Neural crest cell (in vitro differentiated cells): ENCODE results near the gene TIE1. TPM values are rescaled to one million over a fixed set of nuclear protein-coding genes. Genes with fewer than 3 reads are reported as not detected.
A peak's percentile ranks its signal among the peaks of the same experiment; 100 is the strongest.

Experiments used
- DNase-seq: peaks from one replicate; pipeline ENCODE4 v3.0.0; 2021; ENCODE audit warnings: low read depth, mixed read lengths, low spot score
- H3K27ac Mint-ChIP-seq: one replicate; pipeline ENCODE4 v1.8.0; 2021; ENCODE audit warnings: mild to moderate bottlenecking, mixed read lengths; ENCODE audit not compliant: unreplicated experiment
- H3K27me3 Mint-ChIP-seq: 2 replicates; pipeline ENCODE4 v1.8.0; 2021; ENCODE audit warnings: low read depth, mild to moderate bottlenecking, mixed read lengths
- H3K36me3 Mint-ChIP-seq: 2 replicates; pipeline ENCODE4 v1.8.0; 2021; ENCODE audit warnings: low read depth, mild to moderate bottlenecking, mixed read lengths
- H3K4me1 Mint-ChIP-seq: 2 replicates; pipeline ENCODE4 v1.8.0; 2021; ENCODE audit warnings: mixed read lengths
- H3K4me3 Mint-ChIP-seq: one replicate; pipeline ENCODE4 v1.8.0; 2021; ENCODE audit warnings: mild to moderate bottlenecking, mixed read lengths
- H3K9me3 Mint-ChIP-seq: 2 replicates; pipeline ENCODE4 v1.8.0; 2021; ENCODE audit warnings: mixed read lengths
- total RNA-seq: library from RNA; stranded (reverse); gene quantifications from 2 replicates; pipeline ENCODE4 v1.2.1, GENCODE V29; 2021
- TF ChIP-seq, protein P1 (sequence below): fragments of 200-600 bp; sonication (generic); conservative IDR thresholded peaks from 2 replicates; pipeline ENCODE4 v1.5.0; 2021; ENCODE audit warnings: antibody characterized with exemption, mild to moderate bottlenecking

The TIE1 gene
- total RNA-seq, 1 donor from 2014 or later, result 2.2 TPM

GRCh38 chr1:43304314-43304681 is 3.5 kb downstream of the TIE1 start:
- Mint-ChIP-seq H3K27ac (peak overlapping the region; percentile 81), H3K36me3 (no peaks in the 10 kb centered on the region), H3K9me3 (no peaks in the 10 kb centered on the region), H3K4me1 (peaks cover 26% of the 10 kb centered on the region), H3K27me3 (no peaks in the 10 kb centered on the region), H3K4me3 (no peak overlapping the region)
- DNase-seq, result no peak
- TF ChIP-seq, protein P1, sequence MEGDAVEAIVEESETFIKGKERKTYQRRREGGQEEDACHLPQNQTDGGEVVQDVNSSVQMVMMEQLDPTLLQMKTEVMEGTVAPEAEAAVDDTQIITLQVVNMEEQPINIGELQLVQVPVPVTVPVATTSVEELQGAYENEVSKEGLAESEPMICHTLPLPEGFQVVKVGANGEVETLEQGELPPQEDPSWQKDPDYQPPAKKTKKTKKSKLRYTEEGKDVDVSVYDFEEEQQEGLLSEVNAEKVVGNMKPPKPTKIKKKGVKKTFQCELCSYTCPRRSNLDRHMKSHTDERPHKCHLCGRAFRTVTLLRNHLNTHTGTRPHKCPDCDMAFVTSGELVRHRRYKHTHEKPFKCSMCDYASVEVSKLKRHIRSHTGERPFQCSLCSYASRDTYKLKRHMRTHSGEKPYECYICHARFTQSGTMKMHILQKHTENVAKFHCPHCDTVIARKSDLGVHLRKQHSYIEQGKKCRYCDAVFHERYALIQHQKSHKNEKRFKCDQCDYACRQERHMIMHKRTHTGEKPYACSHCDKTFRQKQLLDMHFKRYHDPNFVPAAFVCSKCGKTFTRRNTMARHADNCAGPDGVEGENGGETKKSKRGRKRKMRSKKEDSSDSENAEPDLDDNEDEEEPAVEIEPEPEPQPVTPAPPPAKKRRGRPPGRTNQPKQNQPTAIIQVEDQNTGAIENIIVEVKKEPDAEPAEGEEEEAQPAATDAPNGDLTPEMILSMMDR, result no peak

- TF ChIP-seq, protein P1, result no peak
- H3K4me3 Mint-ChIP-seq, result no peak overlapping the region
- H3K9me3 Mint-ChIP-seq, result no peaks in the 10 kb centered on the region
- peaks cover 26% of the 10 kb centered on the region for H3K4me1 Mint-ChIP-seq
- H3K27me3 Mint-ChIP-seq, result no peaks in the 10 kb centered on the region
- no peak overlapping the region for H3K27ac Mint-ChIP-seq
- H3K36me3 Mint-ChIP-seq, result no peaks in the 10 kb centered on the region
- DNase-seq, result no peak
Measured at GRCh38 chr1:43304771-43305300, 4.1 kb downstream of the TIE1 start.

DNA sequence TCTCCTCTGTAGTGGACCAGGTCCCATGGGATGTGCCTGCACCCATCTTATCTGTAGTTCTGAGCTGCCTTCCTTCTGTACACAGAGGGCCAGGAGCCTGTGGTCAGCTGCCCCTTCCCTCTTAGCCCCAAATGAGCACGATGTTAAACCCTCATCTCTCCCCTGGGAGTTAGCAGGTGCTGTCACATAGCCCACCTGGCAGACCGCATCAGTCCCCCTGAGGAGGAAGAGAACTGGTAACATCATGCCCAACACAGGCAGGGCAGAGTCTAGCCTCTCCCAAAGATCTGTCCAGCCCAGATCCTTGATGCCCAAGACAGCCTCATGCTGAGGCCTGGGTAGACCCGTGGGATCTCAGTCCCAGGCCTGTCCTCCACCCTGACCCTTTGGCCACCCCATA is 4.7 kb downstream of the TIE1 start:
- no peak for DNase-seq
- TF ChIP-seq, protein P1, result no peak
- no peaks in the 10 kb centered on the region for H3K36me3 Mint-ChIP-seq
- H3K27ac Mint-ChIP-seq, result no peak overlapping the region
- H3K4me3 Mint-ChIP-seq, result no peak overlapping the region
- no peaks in the 10 kb centered on the region for H3K9me3 Mint-ChIP-seq
- no peaks in the 10 kb centered on the region for H3K27me3 Mint-ChIP-seq
- H3K4me1 Mint-ChIP-seq, result peaks cover 26% of the 10 kb centered on the region

GRCh38 chr1:43305926-43306687 is 5.3 kb downstream of the TIE1 start:
- no peaks in the 10 kb centered on the region for H3K27me3 Mint-ChIP-seq
- no peaks in the 10 kb centered on the region for H3K36me3 Mint-ChIP-seq
- DNase-seq, result no peak
- H3K27ac Mint-ChIP-seq, result peak overlapping the region; percentile 69
- no peak overlapping the region for H3K4me3 Mint-ChIP-seq
- TF ChIP-seq, protein P1, result no peak
- H3K4me1 Mint-ChIP-seq, result peaks cover 29% of the 10 kb centered on the region
- no peaks in the 10 kb centered on the region for H3K9me3 Mint-ChIP-seq

- Mint-ChIP-seq H3K4me3 (no peak overlapping the region), H3K4me1 (peaks cover 29% of the 10 kb centered on the region), H3K27ac (no peak overlapping the region), H3K27me3 (no peaks in the 10 kb centered on the region), H3K36me3 (no peaks in the 10 kb centered on the region), H3K9me3 (no peaks in the 10 kb centered on the region)
- TF ChIP-seq, protein P1, result no peak
- no peak for DNase-seq
Measured at GRCh38 chr1:43306688-43307457, 6.1 kb downstream of the TIE1 start.
